Endothelial cell of umbilical vein (primary cell): ENCODE measurements around the gene CIC. TPM values are rescaled to one million over a fixed set of nuclear protein-coding genes. Genes with fewer than 3 reads are reported as not detected.

Experiments
- BruUV-seq: library from RNA; stranded (reverse); fragments of 400-500 nt; replicated peaks from 2 replicates; lab custom pipeline; 2021; lab: Mats Ljungman, UMichigan
- CTCF ChIA-PET: fragments of 300-600, 350-600 bp; sonication (Branson Sonifier 250); formaldehyde crosslinking; loops from one replicate; lab custom pipeline; 2021; ENCODE audit warnings: antibody characterized with exemption, inconsistent platforms; lab: Charles Lee
- POLR2A ChIA-PET: fragments of 300-600, 350-600 bp; sonication (Branson Sonifier 250); formaldehyde crosslinking; loops from one replicate; lab custom pipeline; 2021; ENCODE audit warnings: antibody characterized with exemption, inconsistent platforms; lab: Charles Lee
- DNase-seq: peaks from one replicate; pipeline ENCODE4 v3.0.0-alpha.2; 2011; ENCODE audit warnings: low read depth, low spot score
- FAIRE-seq: peaks from 2 replicates; lab custom pipeline; 2011; peaks lifted over from hg19 to GRCh38; lab: Jason Lieb, UNC
- H2AFZ ChIP-seq: 2 replicates; pipeline ENCODE4 v1.6.0; 2012; ENCODE audit warnings: low read depth, low read length, control low read depth, inconsistent platforms
- H3K27ac ChIP-seq: 2 replicates; pipeline ENCODE4 v1.5.1; 2011; ENCODE audit warnings: low read depth, mild to moderate bottlenecking, control low read depth, low read length, moderate library complexity; ENCODE audit not compliant: insufficient read depth
- H3K27me3 ChIP-seq, 2 experiments: 2 replicates each; pipeline versions ENCODE4 v1.6.0 to v1.6.1; 2011; ENCODE audit warnings: low read length in 2 of 2, mixed read lengths in 1 of 2; ENCODE audit not compliant: control insufficient read depth in 2 of 2, insufficient read depth in 2 of 2
- H3K36me3 ChIP-seq, 2 experiments: 2 replicates in 1 of 2; 3 replicates in 1 of 2; pipeline ENCODE4 v1.5.1; 2011; ENCODE audit warnings: low read length in 2 of 2, mild to moderate bottlenecking in 1 of 2, moderate library complexity in 1 of 2; ENCODE audit not compliant: control insufficient read depth in 2 of 2, insufficient read depth in 2 of 2; ENCODE audit errors: extremely low read depth in 1 of 2
- H3K4me1 ChIP-seq: 3 replicates; pipeline ENCODE4 v1.5.1; 2011; ENCODE audit warnings: mild to moderate bottlenecking, low read length; ENCODE audit not compliant: control insufficient read depth, insufficient read depth; ENCODE audit errors: extremely low read depth
- H3K4me2 ChIP-seq: 2 replicates; pipeline ENCODE4 v1.6.1; 2011; ENCODE audit warnings: low read length, control low read depth, mixed read lengths; ENCODE audit not compliant: insufficient read depth
- H3K4me3 ChIP-seq, 3 experiments: fragments of 200-600 bp in 1 of 3; sonication (generic), shearing (Covaris generic) in 1 of 3; replicated peaks in 1 of 3; 2 replicates each; pipeline ENCODE4 v1.5.1; 2011 to 2016; ENCODE audit warnings: control low read depth in 3 of 3, low read length in 3 of 3, mild to moderate bottlenecking in 2 of 3, inconsistent platforms in 1 of 3, low read depth in 1 of 3, moderate library complexity in 1 of 3; ENCODE audit not compliant: insufficient read depth in 1 of 3
- H3K79me2 ChIP-seq: 2 replicates; pipeline ENCODE4 v1.6.0; 2012; ENCODE audit warnings: low read length, inconsistent platforms; ENCODE audit not compliant: control insufficient read depth, insufficient read depth
- H3K9ac ChIP-seq: replicated peaks from 2 replicates; pipeline ENCODE3; 2011; ENCODE audit warnings: low read length, control low read depth; ENCODE audit not compliant: insufficient read depth; ENCODE audit errors: extremely low read depth
- H3K9me1 ChIP-seq: replicated peaks from 3 replicates; pipeline ENCODE4 v1.6.0; 2011; ENCODE audit warnings: mild to moderate bottlenecking, low read length; ENCODE audit not compliant: control insufficient read depth, insufficient read depth; ENCODE audit errors: extremely low read depth
- H3K9me3 ChIP-seq: replicated peaks from 2 replicates; pipeline ENCODE4 v1.5.1; 2012; ENCODE audit warnings: low read length, inconsistent platforms; ENCODE audit not compliant: control insufficient read depth, insufficient read depth
- H4K20me1 ChIP-seq: replicated peaks from 2 replicates; pipeline ENCODE3; 2011; ENCODE audit warnings: mild to moderate bottlenecking, low read length; ENCODE audit not compliant: control insufficient read depth, insufficient read depth; ENCODE audit errors: extremely low read depth
- CTCF ChIP-seq, 2 donors: IDR thresholded peaks; 1 replicate in 1 of 2; 2 replicates in 1 of 2; pipeline ENCODE4 v1.5.1; 2011; ENCODE audit warnings: low read length in 2 of 2, mild to moderate bottlenecking in 2 of 2, moderate library complexity in 2 of 2, control low read depth in 1 of 2, inconsistent platforms in 1 of 2, low read depth in 1 of 2; ENCODE audit not compliant: insufficient read depth in 1 of 2; ENCODE audit errors: extremely low read depth in 1 of 2
- EZH2 ChIP-seq: IDR thresholded peaks from 2 replicates; pipeline ENCODE4 v1.6.1; 2012; ENCODE audit warnings: borderline replicate concordance, low read depth, mild to moderate bottlenecking, moderate library complexity, low read length, inconsistent platforms; ENCODE audit not compliant: severe bottlenecking
- FOS ChIP-seq: IDR thresholded peaks from 2 replicates; pipeline ENCODE4 v1.6.1; 2011; ENCODE audit warnings: mild to moderate bottlenecking, low read length, moderate library complexity, borderline replicate concordance; ENCODE audit not compliant: insufficient read depth
- GATA2 ChIP-seq: IDR thresholded peaks from 2 replicates; pipeline ENCODE4 v1.7.0; 2011; ENCODE audit warnings: low read depth, mild to moderate bottlenecking, moderate library complexity, mixed read lengths, low read length; ENCODE audit not compliant: insufficient read length, insufficient read depth
- JUN ChIP-seq: IDR thresholded peaks from 2 replicates; pipeline ENCODE4 v1.6.1; 2011; ENCODE audit warnings: borderline replicate concordance, low read depth; ENCODE audit not compliant: insufficient read length, insufficient read depth
- MAX ChIP-seq: IDR thresholded peaks from 2 replicates; pipeline ENCODE4 v1.6.1; 2011; ENCODE audit not compliant: insufficient read depth, insufficient read length
- MYC ChIP-seq: IDR thresholded peaks from one replicate; pipeline ENCODE4 v1.6.1; 2011; ENCODE audit warnings: mild to moderate bottlenecking, low read depth, low read length
- POLR2A ChIP-seq: IDR thresholded peaks from 2 replicates; pipeline ENCODE4 v1.6.1; 2012; ENCODE audit warnings: low read depth, mild to moderate bottlenecking, control low read depth, low read length
- POLR2AphosphoS5 ChIP-seq: IDR thresholded peaks from 2 replicates; pipeline ENCODE4 v1.6.1; 2012; ENCODE audit warnings: low read depth, mild to moderate bottlenecking, control low read depth, low read length, moderate library complexity; ENCODE audit not compliant: insufficient read depth
- dilution Hi-C: fragments of 300-500 bp; cut with MboI; formaldehyde crosslinking; loops from one replicate; pipeline ENCODE4 v1.15.0; 2019; ENCODE audit warnings: low sequenced_read_pairs; ENCODE audit not compliant: extremely low pct_ligation_motif_present
- intact Hi-C: fragments of 100-400 bp; cut with micrococcal nuclease; formaldehyde crosslinking; loops from one replicate; pipeline ENCODE4 v1.10.0; 2022
- polyA plus RNA-seq, 4 experiments: library from polyadenylated mRNA; depleted of rRNA in 3 of 4; stranded (reverse) in 3 of 4; unstranded in 1 of 4; fragments of >200 nt; gene quantifications; 2 replicates each; pipeline versions ENCODE4 v1.2.1 to v1.2.3, GENCODE V29; 2011 to 2012; ENCODE audit warnings: missing spikeins in 1 of 4
- total RNA-seq: library from RNA; stranded (reverse); gene quantifications from 2 replicates; pipeline ENCODE4 v1.2.3, GENCODE V29; 2021

Gene CIC
- total and polyA plus RNA-seq, 2 donors (not counting 3 experiments of a cell fraction or from before 2014, with no cell fraction given): 18.4 to 86.0 TPM

GRCh38 chr19:42250666-42251531, 18.2 kb upstream of the CIC start:
- H3K27ac ChIP-seq: peak overlapping the region; percentile 67

More at GRCh38 chr19:42250666-42251531, 18.2 kb upstream of the CIC start:
- ChIA-PET CTCF (interaction anchor here (1.1 to 11.8 kb wide), 7 partner anchors 8 to 46 kb away, joined by 3 to 365 read pairs (median 5); no protein-coding TSS in a partner anchor), POLR2A (interaction anchor here (0.6 to 1.2 kb wide), 4 partner anchors 8 to 29 kb away, joined by 3 to 9 read pairs (median 4); partner anchors contain the start of gene GSK3A)
- peaks cover 53% of the 10 kb centered on the region for H3K79me2 ChIP-seq
- peaks cover 7 to 27% of the 10 kb centered on the region in 2 experiments for H3K36me3 ChIP-seq
- H3K4me3 ChIP-seq: peak overlapping the region in 2 of 3 experiments; percentile 25 to 94
- TF ChIP-seq GATA2: no peak
- no peak for TF ChIP-seq MAX
- peak; percentile 64 for TF ChIP-seq POLR2AphosphoS5
- peak; percentile 82 for TF ChIP-seq MYC
- TF ChIP-seq POLR2A: peak; percentile 43
- TF ChIP-seq FOS: no peak
- no peak for TF ChIP-seq EZH2
- no peak for TF ChIP-seq CTCF (IDR thresholded peaks at IDR 0.05; ENCODE audit: extremely low read depth in 1 of 2, insufficient read depth in 1 of 2, low read depth in 1 of 2, low read length in 2 of 2)
- TF ChIP-seq JUN: no peak
- dilution Hi-C loops (no loop called here), intact Hi-C loops (no loop called here)
- H3K9me3 ChIP-seq: no peaks in the 10 kb centered on the region
- H3K9ac ChIP-seq: peak overlapping the region; percentile 24
- no peak overlapping the region for H2AFZ ChIP-seq
- H4K20me1 ChIP-seq: no peaks in the 10 kb centered on the region
- no TSS peak for BruUV-seq
- no peaks in the 10 kb centered on the region for H3K27me3 ChIP-seq
- H3K4me1 ChIP-seq: peaks cover 33% of the 10 kb centered on the region
- no peaks in the 10 kb centered on the region for H3K9me1 ChIP-seq
- DNase-seq (peak; percentile 39), FAIRE-seq (peak; percentile 74)
- H3K4me2 ChIP-seq: peak overlapping the region; percentile 70
